Measurements from ENCODE around the gene RAB20. TPM values are rescaled to one million over a fixed set of nuclear protein-coding genes. Genes with fewer than 3 reads are reported as not detected.
"Not testable (repeated sequence)": the region's sequence is repeated elsewhere in the genome, so short reads cannot be mapped to it uniquely, and the experiment has no call there.

The RAB20 gene
- total RNA-seq, 2 donors from 2014 or later: 32.1 to 38.0 TPM

DNA sequence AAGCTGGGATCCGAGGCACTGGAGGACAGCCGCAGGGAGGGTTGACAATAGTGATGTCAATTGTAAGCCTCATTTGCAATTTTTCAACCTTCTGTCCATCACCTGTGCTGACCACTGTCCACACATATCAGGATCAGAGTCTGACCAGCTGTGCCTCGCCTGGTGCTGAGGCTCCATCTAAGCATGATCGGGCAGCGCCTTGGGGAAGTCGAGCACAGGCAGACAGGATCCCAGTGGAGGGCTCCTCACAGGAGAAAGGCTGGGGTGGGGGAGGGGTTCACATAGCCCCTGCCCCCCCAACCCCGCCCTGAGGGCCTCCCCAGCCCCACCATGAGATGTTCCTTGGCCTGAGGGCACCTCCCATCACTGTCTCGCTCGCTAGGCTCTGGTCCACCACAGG, 60.3 kb downstream of the RAB20 start:
- Histone ChIP-seq H3K9me3 (no peaks in the 10 kb centered on the region), H3K9ac (ENCODE audit: low read depth in 2 of 2, low read length in 2 of 2) (no peak overlapping the region), H3K4me3 (no peak overlapping the region), H3K27me3 (no peaks in the 10 kb centered on the region), H3K27ac (no peak overlapping the region), H3K36me3 (no peaks in the 10 kb centered on the region), H3K4me1 (peaks cover 4% of the 10 kb centered on the region)
- intact Hi-C loops (cut with DNase I): no loop called here
- DNase-seq: no peak
- TF ChIP-seq CTCF (IDR thresholded peaks at IDR 0.05): no peak

GRCh38 chr13:110500341-110500740, 61.2 kb downstream of the RAB20 start:
- Histone ChIP-seq H3K36me3 (no peaks in the 10 kb centered on the region), H3K9me3 (no peaks in the 10 kb centered on the region), H3K4me1 (peaks cover 4% of the 10 kb centered on the region), H3K27me3 (no peaks in the 10 kb centered on the region), H3K27ac (no peak overlapping the region), H3K9ac (ENCODE audit: low read depth in 2 of 2, low read length in 2 of 2) (no peak overlapping the region), H3K4me3 (no peak overlapping the region)
- no peak for TF ChIP-seq CTCF (IDR thresholded peaks at IDR 0.05)
- intact Hi-C loops (cut with DNase I): no loop called here
- DNase-seq: no peak

DNA sequence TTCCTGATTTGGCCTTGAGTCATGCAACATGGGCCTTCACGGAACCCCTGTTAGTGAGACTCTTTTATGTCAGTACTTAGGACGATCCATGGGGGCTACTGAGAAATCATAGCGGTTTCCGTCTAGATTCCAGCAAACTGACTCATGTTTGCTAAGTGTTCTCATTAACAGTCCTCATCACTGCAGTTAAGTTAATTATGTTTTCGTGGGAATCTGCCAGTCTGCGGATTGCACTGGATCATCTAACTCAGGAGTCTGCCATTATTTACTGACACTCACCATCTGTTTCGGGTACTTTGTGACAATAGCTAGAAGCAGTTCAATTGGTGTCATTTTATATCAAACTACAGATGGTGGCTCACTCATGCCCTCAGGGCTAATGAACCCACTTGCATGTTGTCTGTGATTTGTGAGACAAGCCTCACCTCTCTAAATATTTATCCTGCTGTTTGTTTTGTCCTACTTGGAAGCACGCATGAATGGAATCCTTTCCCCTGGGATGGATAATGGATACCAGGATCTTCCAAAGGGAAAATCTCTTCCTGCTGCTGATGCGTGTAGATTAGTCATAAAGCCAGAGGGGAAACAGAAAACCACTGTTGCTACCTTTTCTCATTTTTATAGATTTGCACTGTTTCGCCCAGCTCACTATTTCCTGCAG, 61.8 kb downstream of the RAB20 start:
- no peak for TF ChIP-seq CTCF (IDR thresholded peaks at IDR 0.05)
- no peak overlapping the region for H3K27ac ChIP-seq
- H3K9ac ChIP-seq (ENCODE audit: low read depth in 2 of 2, low read length in 2 of 2): no peak overlapping the region
- DNase-seq: no peak
- intact Hi-C loops (cut with DNase I): no loop called here
- no peak overlapping the region for H3K4me3 ChIP-seq
- H3K9me3 ChIP-seq: no peaks in the 10 kb centered on the region
- H3K4me1 ChIP-seq: peaks cover 4% of the 10 kb centered on the region
- no peaks in the 10 kb centered on the region for H3K27me3 ChIP-seq
- no peaks in the 10 kb centered on the region for H3K36me3 ChIP-seq

DNA sequence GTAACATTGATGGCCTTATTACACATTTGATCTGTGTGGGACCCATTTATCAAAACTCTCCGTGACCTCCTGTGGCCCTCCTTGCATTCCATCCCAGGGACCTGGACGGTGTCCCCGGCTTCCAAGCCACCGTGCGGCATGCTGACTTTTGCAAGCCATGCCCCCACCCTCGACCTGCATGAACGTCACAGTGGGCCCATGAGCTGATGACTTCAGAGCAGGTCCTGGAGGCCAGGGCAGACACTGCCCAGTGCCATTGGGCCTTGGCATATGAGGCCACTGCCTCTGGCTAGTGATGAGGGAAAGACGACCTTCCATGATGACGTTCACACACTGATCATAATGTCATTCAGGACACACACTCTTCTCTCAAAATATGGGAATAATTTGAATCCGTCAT, 62.8 kb downstream of the RAB20 start:
- H3K27me3 ChIP-seq: no peaks in the 10 kb centered on the region
- no peak overlapping the region for H3K4me3 ChIP-seq
- no peaks in the 10 kb centered on the region for H3K36me3 ChIP-seq
- DNase-seq: no peak
- intact Hi-C loops (cut with DNase I): no loop called here
- H3K27ac ChIP-seq: no peak overlapping the region
- H3K9ac ChIP-seq (ENCODE audit: low read depth in 2 of 2, low read length in 2 of 2): no peak overlapping the region
- TF ChIP-seq CTCF (IDR thresholded peaks at IDR 0.05): no peak
- no peaks in the 10 kb centered on the region for H3K9me3 ChIP-seq
- no peaks in the 10 kb centered on the region for H3K4me1 ChIP-seq

GRCh38 chr13:110498327-110498726, 63.2 kb downstream of the RAB20 start:
- Histone ChIP-seq H3K4me3 (no peak overlapping the region), H3K36me3 (no peaks in the 10 kb centered on the region), H3K4me1 (no peaks in the 10 kb centered on the region), H3K27me3 (no peaks in the 10 kb centered on the region), H3K27ac (no peak overlapping the region), H3K9me3 (no peaks in the 10 kb centered on the region), H3K9ac (ENCODE audit: low read depth in 2 of 2, low read length in 2 of 2) (no peak overlapping the region)
- no peak for DNase-seq
- intact Hi-C loops (cut with DNase I): no loop called here
- no peak for TF ChIP-seq CTCF (IDR thresholded peaks at IDR 0.05)

GRCh38 chr13:110497896-110498295, 63.6 kb downstream of the RAB20 start:
- H3K4me1 ChIP-seq; H3K9me3 ChIP-seq; intact Hi-C loops (cut with DNase I); H3K27me3 ChIP-seq; H3K9ac ChIP-seq (ENCODE audit: low read depth in 2 of 2, low read length in 2 of 2); H3K4me3 ChIP-seq; H3K27ac ChIP-seq; H3K36me3 ChIP-seq; DNase-seq: not testable (repeated sequence)

Measured in colonic mucosa (tissue), 4 donors.